Loucy (cell line): Measurements from ENCODE around the gene NKAIN2.

ENCODE experiments used
- EZH2phosphoT487 ChIP-seq: fragments of 200-600 bp; IDR thresholded peaks from 2 replicates; pipeline ENCODE4 v1.6.1; 2018; ENCODE audit warnings: antibody characterized with exemption, mild to moderate bottlenecking, moderate library complexity, borderline replicate concordance
- TF ChIP-seq, protein P1 (sequence below): fragments of 200-600 bp; sonication (generic); conservative IDR thresholded peaks from 2 replicates; pipeline ENCODE4 v1.5.1; 2014; ENCODE audit warnings: mild to moderate bottlenecking, antibody characterized with exemption, low read length

GRCh38 chr6:124769811-124770544, 966.3 kb downstream of the NKAIN2 start:
- TF ChIP-seq, protein P1, sequence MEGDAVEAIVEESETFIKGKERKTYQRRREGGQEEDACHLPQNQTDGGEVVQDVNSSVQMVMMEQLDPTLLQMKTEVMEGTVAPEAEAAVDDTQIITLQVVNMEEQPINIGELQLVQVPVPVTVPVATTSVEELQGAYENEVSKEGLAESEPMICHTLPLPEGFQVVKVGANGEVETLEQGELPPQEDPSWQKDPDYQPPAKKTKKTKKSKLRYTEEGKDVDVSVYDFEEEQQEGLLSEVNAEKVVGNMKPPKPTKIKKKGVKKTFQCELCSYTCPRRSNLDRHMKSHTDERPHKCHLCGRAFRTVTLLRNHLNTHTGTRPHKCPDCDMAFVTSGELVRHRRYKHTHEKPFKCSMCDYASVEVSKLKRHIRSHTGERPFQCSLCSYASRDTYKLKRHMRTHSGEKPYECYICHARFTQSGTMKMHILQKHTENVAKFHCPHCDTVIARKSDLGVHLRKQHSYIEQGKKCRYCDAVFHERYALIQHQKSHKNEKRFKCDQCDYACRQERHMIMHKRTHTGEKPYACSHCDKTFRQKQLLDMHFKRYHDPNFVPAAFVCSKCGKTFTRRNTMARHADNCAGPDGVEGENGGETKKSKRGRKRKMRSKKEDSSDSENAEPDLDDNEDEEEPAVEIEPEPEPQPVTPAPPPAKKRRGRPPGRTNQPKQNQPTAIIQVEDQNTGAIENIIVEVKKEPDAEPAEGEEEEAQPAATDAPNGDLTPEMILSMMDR = no peak
- TF ChIP-seq EZH2phosphoT487 = no peak
